MM.1S (cell line): ENCODE data around the gene CD209.

Experiments used
- CTCF ChIP-seq: fragments of 300-600 bp; sonication (generic); IDR thresholded peaks from 2 replicates; pipeline ENCODE4 v1.5.1; 2016; ENCODE audit warnings: antibody characterized with exemption, low read length, mixed read lengths
- EZH2 ChIP-seq: fragments of 300-600 bp; sonication (generic); optimal IDR thresholded peaks from 2 replicates; pipeline ENCODE3; 2017; ENCODE audit warnings: low read depth, mild to moderate bottlenecking, antibody characterized with exemption, low read length, mixed read lengths
- EZH2phosphoT487 ChIP-seq: fragments of 300-600 bp; sonication (generic); IDR thresholded peaks from 2 replicates; pipeline ENCODE4 v1.6.1; 2018; ENCODE audit warnings: antibody characterized with exemption, low read length

GRCh38 chr19:7788933-7789323 lies 41.6 kb upstream of the CD209 start:
- no peak for TF ChIP-seq CTCF
- TF ChIP-seq EZH2, result no peak
- no peak for TF ChIP-seq EZH2phosphoT487
